Fibroblast of lung (primary cell): Measurements from ENCODE around the gene CMIP.

Experiments
- EZH2 ChIP-seq: IDR thresholded peaks from 2 replicates; pipeline ENCODE4 v1.5.1; 2012; ENCODE audit warnings: low read length, control low read depth, mild to moderate bottlenecking; ENCODE audit errors: missing control alignments
- TF ChIP-seq, protein P1 (sequence below), 2 donors: IDR thresholded peaks in 1 of 2; conservative IDR thresholded peaks in 1 of 2; 1 replicate in 1 of 2; 2 replicates in 1 of 2; pipeline ENCODE4 v1.5.1; 2011 to 2012; ENCODE audit warnings: low read length in 2 of 2, control low read depth in 1 of 2, inconsistent platforms in 1 of 2, low read depth in 1 of 2, mild to moderate bottlenecking in 1 of 2

DNA sequence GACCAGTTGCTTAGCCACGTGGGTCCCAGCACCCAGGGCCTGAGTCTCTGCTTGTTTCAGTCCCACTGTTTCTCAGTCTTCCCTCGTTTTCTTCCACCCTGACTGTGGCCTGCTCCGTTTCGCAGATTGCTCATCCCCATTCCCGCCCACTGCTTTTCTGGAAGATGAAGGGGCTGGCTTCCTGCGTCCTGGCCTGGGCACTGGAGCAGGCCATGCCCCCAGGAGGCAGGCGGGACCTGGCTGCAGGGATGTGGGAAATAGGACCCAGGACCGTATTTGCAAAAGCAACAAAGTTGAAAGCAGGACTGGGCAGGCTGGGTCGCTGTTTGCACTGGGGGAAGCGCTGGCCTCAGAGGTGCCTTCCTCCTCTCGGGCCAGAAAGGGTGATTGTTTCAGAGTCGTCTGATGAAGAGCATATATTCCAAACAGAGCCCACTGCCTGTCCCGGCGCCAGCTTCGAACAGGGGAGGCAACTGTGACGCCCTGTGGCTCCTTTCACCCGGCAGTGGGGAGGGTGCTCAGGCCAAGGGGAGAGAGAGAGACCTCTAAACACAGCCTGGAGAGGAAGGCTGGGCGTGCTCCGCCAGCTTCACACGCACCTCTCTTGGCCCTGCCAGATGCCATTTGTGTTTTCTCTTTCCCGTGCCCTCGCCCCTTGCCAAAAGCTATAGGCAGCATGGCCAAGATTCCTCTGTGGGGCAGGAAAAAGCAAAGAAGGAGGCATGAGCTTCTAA lies 108.6 kb downstream of the CMIP start:
- TF ChIP-seq, protein P1, sequence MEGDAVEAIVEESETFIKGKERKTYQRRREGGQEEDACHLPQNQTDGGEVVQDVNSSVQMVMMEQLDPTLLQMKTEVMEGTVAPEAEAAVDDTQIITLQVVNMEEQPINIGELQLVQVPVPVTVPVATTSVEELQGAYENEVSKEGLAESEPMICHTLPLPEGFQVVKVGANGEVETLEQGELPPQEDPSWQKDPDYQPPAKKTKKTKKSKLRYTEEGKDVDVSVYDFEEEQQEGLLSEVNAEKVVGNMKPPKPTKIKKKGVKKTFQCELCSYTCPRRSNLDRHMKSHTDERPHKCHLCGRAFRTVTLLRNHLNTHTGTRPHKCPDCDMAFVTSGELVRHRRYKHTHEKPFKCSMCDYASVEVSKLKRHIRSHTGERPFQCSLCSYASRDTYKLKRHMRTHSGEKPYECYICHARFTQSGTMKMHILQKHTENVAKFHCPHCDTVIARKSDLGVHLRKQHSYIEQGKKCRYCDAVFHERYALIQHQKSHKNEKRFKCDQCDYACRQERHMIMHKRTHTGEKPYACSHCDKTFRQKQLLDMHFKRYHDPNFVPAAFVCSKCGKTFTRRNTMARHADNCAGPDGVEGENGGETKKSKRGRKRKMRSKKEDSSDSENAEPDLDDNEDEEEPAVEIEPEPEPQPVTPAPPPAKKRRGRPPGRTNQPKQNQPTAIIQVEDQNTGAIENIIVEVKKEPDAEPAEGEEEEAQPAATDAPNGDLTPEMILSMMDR (conservative IDR thresholded peaks at IDR 0.05 in 1 of 2, IDR thresholded peaks at IDR 0.05 in 1 of 2; ENCODE audit: low read depth in 1 of 2, low read length in 2 of 2) = no peak
- no peak for TF ChIP-seq EZH2
